ENCODE measurements around the gene NR2C2AP. TPM values are rescaled to one million over a fixed set of nuclear protein-coding genes. Genes with fewer than 3 reads are reported as not detected.

Gene NR2C2AP
- total RNA-seq, 1 experiment from 2014 or later = 25.7 TPM

DNA sequence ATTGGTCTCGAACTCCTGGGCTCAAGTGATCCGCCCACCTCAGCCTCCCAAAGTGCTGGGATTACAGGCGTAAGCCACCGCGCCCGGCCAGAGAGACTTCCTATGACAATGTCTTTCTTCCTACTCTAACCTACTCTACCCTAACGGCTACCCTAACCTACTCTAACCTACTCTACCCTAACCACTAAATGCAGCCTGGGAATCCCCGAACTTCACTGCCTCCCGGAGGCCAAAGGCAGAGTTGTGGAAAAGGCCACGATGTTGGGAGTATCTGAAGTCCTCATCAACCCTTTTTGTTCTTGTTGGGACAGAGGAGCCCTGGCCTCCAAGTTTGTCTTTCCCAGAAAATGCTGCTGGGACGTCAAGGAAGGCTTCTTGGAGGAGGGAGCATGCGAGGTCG, 967 bp upstream of the NR2C2AP start:
- TF ChIP-seq, protein P1, sequence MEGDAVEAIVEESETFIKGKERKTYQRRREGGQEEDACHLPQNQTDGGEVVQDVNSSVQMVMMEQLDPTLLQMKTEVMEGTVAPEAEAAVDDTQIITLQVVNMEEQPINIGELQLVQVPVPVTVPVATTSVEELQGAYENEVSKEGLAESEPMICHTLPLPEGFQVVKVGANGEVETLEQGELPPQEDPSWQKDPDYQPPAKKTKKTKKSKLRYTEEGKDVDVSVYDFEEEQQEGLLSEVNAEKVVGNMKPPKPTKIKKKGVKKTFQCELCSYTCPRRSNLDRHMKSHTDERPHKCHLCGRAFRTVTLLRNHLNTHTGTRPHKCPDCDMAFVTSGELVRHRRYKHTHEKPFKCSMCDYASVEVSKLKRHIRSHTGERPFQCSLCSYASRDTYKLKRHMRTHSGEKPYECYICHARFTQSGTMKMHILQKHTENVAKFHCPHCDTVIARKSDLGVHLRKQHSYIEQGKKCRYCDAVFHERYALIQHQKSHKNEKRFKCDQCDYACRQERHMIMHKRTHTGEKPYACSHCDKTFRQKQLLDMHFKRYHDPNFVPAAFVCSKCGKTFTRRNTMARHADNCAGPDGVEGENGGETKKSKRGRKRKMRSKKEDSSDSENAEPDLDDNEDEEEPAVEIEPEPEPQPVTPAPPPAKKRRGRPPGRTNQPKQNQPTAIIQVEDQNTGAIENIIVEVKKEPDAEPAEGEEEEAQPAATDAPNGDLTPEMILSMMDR (IDR thresholded peaks at IDR 0.05; ENCODE audit: insufficient read depth in 1 of 2, low read depth in 1 of 2, low read length in 1 of 2, severe bottlenecking in 1 of 2, unreplicated experiment in 1 of 2) = no peak
- Mint-ChIP-seq H3K9me3 (ENCODE audit: unreplicated experiment) (no peaks in the 10 kb centered on the region), H3K4me1 (ENCODE audit: low read depth, unreplicated experiment) (no peaks in the 10 kb centered on the region), H3K4me3 (ENCODE audit: unreplicated experiment) (peak overlapping the region; percentile 83), H3K27me3 (ENCODE audit: insufficient read depth, unreplicated experiment) (peaks cover 3% of the 10 kb centered on the region), H3K36me3 (ENCODE audit: insufficient read depth, unreplicated experiment) (peaks cover 28% of the 10 kb centered on the region), H3K27ac (ENCODE audit: unreplicated experiment) (peak overlapping the region; percentile 87)
- Histone ChIP-seq H3K4me1 (peaks cover 4% of the 10 kb centered on the region; the same call in 1 of the 2 replicates), H3K4me3 (ENCODE audit: low read depth, low read length) (no peak overlapping the region), H3K27me3 (replicated peaks; ENCODE audit: control insufficient read depth, insufficient read depth, low read length) (no peaks in the 10 kb centered on the region), H3K36me3 (ENCODE audit: control insufficient read depth, insufficient read depth, low read length) (no peaks in the 10 kb centered on the region), H3K9me3 (no peaks in the 10 kb centered on the region)
- intact Hi-C loops (cut with micrococcal nuclease; ENCODE audit: unreplicated experiment) = no loop called here
- TSS peak; percentile 20 for BruUV-seq (replicated peaks)
- no peak for DNase-seq
- ChIA-PET CTCF (no interaction called here), POLR2A (no interaction called here)

DNA sequence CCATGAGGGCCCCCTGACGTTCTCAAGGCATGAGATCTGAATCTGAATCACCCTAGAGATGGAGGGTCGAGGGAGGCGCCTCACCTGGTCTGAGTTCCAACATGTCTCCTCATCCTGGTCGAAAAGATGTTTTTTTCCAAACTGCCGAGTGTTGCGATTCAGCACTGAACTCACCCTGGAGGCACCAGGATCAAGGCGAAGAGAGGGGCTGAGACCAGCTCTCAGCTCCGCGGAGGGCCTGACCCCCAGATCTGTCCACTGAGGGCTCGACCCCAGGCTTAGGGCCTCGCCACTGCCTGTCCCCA, 555 bp downstream of the NR2C2AP start:
- ChIA-PET POLR2A (interaction anchor here (1.0 to 1.8 kb wide), 2 partner anchors 10 to 70 kb away, joined by 3 to 18 read pairs; partner anchors contain the start of genes BORCS8 and RFXANK), CTCF (interaction anchor here (1.1 kb wide), 2 partner anchors 23 to 66 kb away, joined by 6 to 12 read pairs; no protein-coding TSS in a partner anchor)
- peaks cover 36% of the 10 kb centered on the region for H3K36me3 Mint-ChIP-seq (ENCODE audit: insufficient read depth, unreplicated experiment)
- H3K9me3 Mint-ChIP-seq (ENCODE audit: unreplicated experiment) = no peaks in the 10 kb centered on the region
- BruUV-seq (replicated peaks) = no TSS peak
- no peak for DNase-seq
- TF ChIP-seq, protein P1 (IDR thresholded peaks at IDR 0.05; ENCODE audit: insufficient read depth in 1 of 2, low read depth in 1 of 2, low read length in 1 of 2, severe bottlenecking in 1 of 2, unreplicated experiment in 1 of 2) = no peak
- no peaks in the 10 kb centered on the region for H3K4me1 Mint-ChIP-seq (ENCODE audit: low read depth, unreplicated experiment)
- no peaks in the 10 kb centered on the region for H3K36me3 ChIP-seq (ENCODE audit: control insufficient read depth, insufficient read depth, low read length)
- peak overlapping the region; percentile 87 for H3K27ac Mint-ChIP-seq (ENCODE audit: unreplicated experiment)
- intact Hi-C loops (cut with micrococcal nuclease; ENCODE audit: unreplicated experiment) = loop anchor here (1.0 kb wide), 1 partner anchor 10 kb away; the partner anchor contains the start of genes BORCS8 and RFXANK
- H3K4me3 ChIP-seq (ENCODE audit: low read depth, low read length) = peak overlapping the region; percentile 67
- H3K4me3 Mint-ChIP-seq (ENCODE audit: unreplicated experiment) = peak overlapping the region; percentile 83
- no peaks in the 10 kb centered on the region for H3K9me3 ChIP-seq
- H3K27me3 Mint-ChIP-seq (ENCODE audit: insufficient read depth, unreplicated experiment) = peaks cover 3% of the 10 kb centered on the region
- H3K27me3 ChIP-seq (replicated peaks; ENCODE audit: control insufficient read depth, insufficient read depth, low read length) = no peaks in the 10 kb centered on the region
- H3K4me1 ChIP-seq = peaks cover 4% of the 10 kb centered on the region; the same call in 1 of the 2 replicates

DNA sequence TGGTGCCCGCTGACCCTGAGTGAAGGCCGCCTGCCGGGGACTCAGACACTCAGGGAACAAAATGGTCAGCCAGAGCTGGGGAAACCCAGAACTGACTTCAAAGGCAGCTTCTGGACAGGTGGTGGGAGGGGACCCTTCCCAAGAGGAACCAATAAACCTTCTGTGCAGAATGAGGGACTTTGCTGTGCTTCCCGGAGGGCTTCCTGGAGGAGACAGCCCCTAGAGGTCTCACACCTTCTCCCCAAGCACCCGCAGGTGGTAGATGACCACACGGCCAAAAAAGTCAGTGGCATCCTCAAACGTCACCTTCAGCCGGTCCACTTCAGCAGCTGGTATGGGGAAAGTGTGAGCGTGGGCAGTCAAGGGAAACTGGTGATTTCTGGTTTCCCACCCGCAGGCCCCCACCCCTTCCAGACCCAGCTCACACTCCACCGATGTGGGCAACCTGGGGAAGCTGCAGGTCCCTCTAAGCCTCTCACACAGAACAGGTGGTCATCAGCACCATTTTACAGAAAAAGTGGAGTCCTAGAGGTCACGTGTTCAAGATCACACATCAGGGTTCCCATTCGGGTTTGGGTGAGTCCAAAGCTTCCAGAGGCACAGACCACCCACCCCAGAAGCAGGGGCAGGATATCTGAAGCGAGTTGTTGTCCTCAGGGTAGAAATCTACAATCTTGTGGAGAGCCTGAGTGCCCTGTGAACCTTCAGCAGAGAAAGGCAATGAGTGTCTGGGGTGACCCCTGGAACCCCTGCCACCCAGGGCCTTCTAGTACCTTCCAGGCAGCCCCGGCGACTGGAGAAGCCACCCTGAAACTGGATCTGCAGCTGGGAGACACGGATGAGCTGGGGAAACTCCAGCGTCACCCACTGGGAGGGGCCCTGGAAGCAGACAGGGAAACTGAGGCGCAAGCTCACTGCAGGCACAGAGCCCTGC, 1.2 kb downstream of the NR2C2AP start:
- Mint-ChIP-seq H3K4me3 (ENCODE audit: unreplicated experiment) (peak overlapping the region; percentile 83), H3K27me3 (ENCODE audit: insufficient read depth, unreplicated experiment) (peaks cover 3% of the 10 kb centered on the region), H3K4me1 (ENCODE audit: low read depth, unreplicated experiment) (no peaks in the 10 kb centered on the region), H3K27ac (ENCODE audit: unreplicated experiment) (peak overlapping the region; percentile 87), H3K36me3 (ENCODE audit: insufficient read depth, unreplicated experiment) (peaks cover 36% of the 10 kb centered on the region), H3K9me3 (ENCODE audit: unreplicated experiment) (no peaks in the 10 kb centered on the region)
- no peaks in the 10 kb centered on the region for H3K36me3 ChIP-seq (ENCODE audit: control insufficient read depth, insufficient read depth, low read length)
- H3K4me1 ChIP-seq = peaks cover 4% of the 10 kb centered on the region; the same call in 1 of the 2 replicates
- ChIA-PET CTCF (interaction anchor here (0.6 kb wide), 1 partner anchor 44 kb away, joined by 3 read pairs; no protein-coding TSS in a partner anchor), POLR2A (interaction anchor here (1.8 kb wide), 1 partner anchor 10 kb away, joined by 18 read pairs; the partner anchor contains the start of genes BORCS8 and RFXANK)
- no peaks in the 10 kb centered on the region for H3K9me3 ChIP-seq
- TF ChIP-seq, protein P1 (IDR thresholded peaks at IDR 0.05; ENCODE audit: insufficient read depth in 1 of 2, low read depth in 1 of 2, low read length in 1 of 2, severe bottlenecking in 1 of 2, unreplicated experiment in 1 of 2) = no peak
- BruUV-seq (replicated peaks) = no TSS peak
- DNase-seq = no peak
- H3K27me3 ChIP-seq (replicated peaks; ENCODE audit: control insufficient read depth, insufficient read depth, low read length) = no peaks in the 10 kb centered on the region
- intact Hi-C loops (cut with micrococcal nuclease; ENCODE audit: unreplicated experiment) = no loop called here
- H3K4me3 ChIP-seq (ENCODE audit: low read depth, low read length) = peak overlapping the region; percentile 67
